ENCODE results near the gene TNRC6C.

The TNRC6C gene

DNA sequence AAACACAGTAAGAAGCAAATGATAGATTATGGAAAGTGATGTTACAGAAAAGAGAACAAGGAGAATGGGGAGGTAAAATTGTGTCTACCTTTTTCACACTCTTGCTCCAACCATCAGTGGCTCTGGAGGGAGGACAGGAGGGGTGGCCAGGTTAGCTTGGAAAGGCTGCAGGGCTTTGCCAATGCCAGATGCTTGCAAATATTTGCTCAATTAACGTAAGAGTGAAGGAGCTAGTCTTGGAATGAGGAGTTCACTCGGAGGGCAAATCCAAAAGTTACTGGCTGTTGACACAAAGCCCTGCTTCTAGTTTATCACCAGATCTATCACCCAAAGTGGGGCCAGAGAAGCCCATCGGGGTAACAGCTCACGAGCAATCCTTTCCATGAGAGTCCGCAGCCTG lies 7.4 kb upstream of the TNRC6C start:
- ATAC-seq (ENCODE audit: insufficient read depth, low read depth), result no peak
- TF ChIP-seq, protein P1, sequence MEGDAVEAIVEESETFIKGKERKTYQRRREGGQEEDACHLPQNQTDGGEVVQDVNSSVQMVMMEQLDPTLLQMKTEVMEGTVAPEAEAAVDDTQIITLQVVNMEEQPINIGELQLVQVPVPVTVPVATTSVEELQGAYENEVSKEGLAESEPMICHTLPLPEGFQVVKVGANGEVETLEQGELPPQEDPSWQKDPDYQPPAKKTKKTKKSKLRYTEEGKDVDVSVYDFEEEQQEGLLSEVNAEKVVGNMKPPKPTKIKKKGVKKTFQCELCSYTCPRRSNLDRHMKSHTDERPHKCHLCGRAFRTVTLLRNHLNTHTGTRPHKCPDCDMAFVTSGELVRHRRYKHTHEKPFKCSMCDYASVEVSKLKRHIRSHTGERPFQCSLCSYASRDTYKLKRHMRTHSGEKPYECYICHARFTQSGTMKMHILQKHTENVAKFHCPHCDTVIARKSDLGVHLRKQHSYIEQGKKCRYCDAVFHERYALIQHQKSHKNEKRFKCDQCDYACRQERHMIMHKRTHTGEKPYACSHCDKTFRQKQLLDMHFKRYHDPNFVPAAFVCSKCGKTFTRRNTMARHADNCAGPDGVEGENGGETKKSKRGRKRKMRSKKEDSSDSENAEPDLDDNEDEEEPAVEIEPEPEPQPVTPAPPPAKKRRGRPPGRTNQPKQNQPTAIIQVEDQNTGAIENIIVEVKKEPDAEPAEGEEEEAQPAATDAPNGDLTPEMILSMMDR (IDR thresholded peaks at IDR 0.05; ENCODE audit: borderline replicate concordance, extremely low read depth, low read length, poor library complexity, severe bottlenecking), result no peak
- TF ChIP-seq EZH2 (IDR thresholded peaks at IDR 0.05; ENCODE audit: borderline replicate concordance, low read depth, low read length, severe bottlenecking), result no peak

DNA sequence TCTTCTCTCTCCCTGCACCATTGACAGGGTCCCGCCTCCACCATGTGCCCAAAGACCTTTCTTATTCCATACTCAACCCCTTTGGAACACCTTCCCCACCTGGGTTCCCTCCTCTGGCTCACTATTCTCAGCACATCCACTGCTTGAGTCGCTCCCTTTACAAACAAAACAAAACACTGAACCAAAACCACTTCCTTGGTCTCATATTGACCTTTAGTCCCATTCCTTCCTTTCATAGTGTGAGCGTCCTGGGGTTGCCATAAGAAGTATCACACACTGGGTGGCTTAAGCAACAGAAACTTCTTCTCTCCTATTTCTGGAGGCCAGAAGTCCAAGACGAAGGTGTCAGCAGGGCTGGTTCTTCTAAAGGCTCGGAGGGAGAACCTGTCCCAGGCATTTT lies 6.1 kb upstream of the TNRC6C start:
- Histone ChIP-seq H3K36me3 (ENCODE audit: insufficient read depth, low read length) (no peaks in the 10 kb centered on the region), H4K20me1 (ENCODE audit: insufficient read depth, low read length) (peaks cover 2% of the 10 kb centered on the region; the same call in 1 of the 2 replicates), H2AFZ (ENCODE audit: low read depth, low read length) (no peak overlapping the region), H3K9me3 (ENCODE audit: insufficient read depth, low read length, severe bottlenecking) (no peaks in the 10 kb centered on the region), H3K79me2 (ENCODE audit: insufficient read depth, low read length) (no peaks in the 10 kb centered on the region), H3K27ac (ENCODE audit: low read length) (no peak overlapping the region), H3K4me2 (ENCODE audit: insufficient read depth, low read length) (no peak overlapping the region), H3K27me3 (ENCODE audit: insufficient read depth, low read length, poor library complexity) (peaks cover 57% of the 10 kb centered on the region), H3K4me3 (ENCODE audit: low read depth in 1 of 2, low read length in 2 of 2) (no peak overlapping the region), H3K4me1 (ENCODE audit: insufficient read depth, low read length) (peaks cover 11% of the 10 kb centered on the region), H3K9ac (ENCODE audit: low read depth, low read length) (no peak overlapping the region)
- DNase-seq (no peak), ATAC-seq (ENCODE audit: insufficient read depth, low read depth) (no peak)
- no peak for TF ChIP-seq EZH2 (IDR thresholded peaks at IDR 0.05; ENCODE audit: borderline replicate concordance, low read depth, low read length, severe bottlenecking)
- TF ChIP-seq, protein P1 (IDR thresholded peaks at IDR 0.05; ENCODE audit: borderline replicate concordance, extremely low read depth, low read length, poor library complexity, severe bottlenecking), result no peak

More for the DNA sequence above, 7.4 kb upstream of the TNRC6C start:
- Histone ChIP-seq H2AFZ (ENCODE audit: low read depth, low read length) (no peak overlapping the region), H3K9me3 (ENCODE audit: insufficient read depth, low read length, severe bottlenecking) (no peaks in the 10 kb centered on the region), H3K27me3 (ENCODE audit: insufficient read depth, low read length, poor library complexity) (peaks cover 50% of the 10 kb centered on the region), H3K4me3 (ENCODE audit: low read depth in 1 of 2, low read length in 2 of 2) (no peak overlapping the region), H3K4me1 (ENCODE audit: insufficient read depth, low read length) (no peaks in the 10 kb centered on the region), H3K4me2 (ENCODE audit: insufficient read depth, low read length) (no peak overlapping the region), H3K79me2 (ENCODE audit: insufficient read depth, low read length) (no peaks in the 10 kb centered on the region), H3K27ac (ENCODE audit: low read length) (no peak overlapping the region), H3K36me3 (ENCODE audit: insufficient read depth, low read length) (no peaks in the 10 kb centered on the region), H3K9ac (ENCODE audit: low read depth, low read length) (no peak overlapping the region), H4K20me1 (ENCODE audit: insufficient read depth, low read length) (peaks cover 2% of the 10 kb centered on the region; the same call in 1 of the 2 replicates)
- no peak for DNase-seq

DNA sequence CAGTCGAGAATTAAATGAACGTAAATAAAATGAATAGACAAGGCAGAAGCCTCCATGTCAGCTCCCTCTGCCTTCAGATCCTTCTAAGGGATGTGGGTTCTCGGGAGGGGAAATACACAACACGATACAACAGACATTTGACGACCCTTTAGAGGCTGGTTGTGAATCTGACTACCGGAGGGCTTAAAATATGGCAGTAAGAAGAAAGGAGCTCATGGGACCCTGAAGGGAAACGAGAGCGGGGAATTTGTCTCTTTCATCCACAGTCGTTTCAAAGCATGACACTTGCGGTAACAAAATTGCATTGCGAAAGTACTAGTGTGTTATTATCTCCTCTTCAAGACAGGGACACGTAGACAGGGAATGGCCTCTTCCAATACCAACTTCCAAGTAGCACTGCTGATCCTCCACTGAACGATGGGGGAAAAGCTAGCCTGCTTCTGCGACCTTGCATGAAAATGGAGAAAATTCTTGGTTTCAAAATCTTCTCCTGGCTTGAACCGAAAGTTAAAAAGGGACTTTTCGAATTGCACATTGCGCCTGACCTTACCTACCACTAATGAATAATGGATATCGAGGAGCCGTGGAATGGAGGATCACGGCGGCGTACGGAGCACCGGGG lies 1.2 kb upstream of the TNRC6C start:
- Histone ChIP-seq H3K4me1 (ENCODE audit: insufficient read depth, low read length) (peaks cover 44% of the 10 kb centered on the region), H3K27me3 (ENCODE audit: insufficient read depth, low read length, poor library complexity) (peaks cover 34% of the 10 kb centered on the region), H3K36me3 (ENCODE audit: insufficient read depth, low read length) (no peaks in the 10 kb centered on the region), H2AFZ (ENCODE audit: low read depth, low read length) (peak overlapping the region; percentile 52), H3K79me2 (ENCODE audit: insufficient read depth, low read length) (peaks cover 34% of the 10 kb centered on the region), H3K27ac (ENCODE audit: low read length) (peak overlapping the region; percentile 78), H3K9ac (ENCODE audit: low read depth, low read length) (peak overlapping the region; percentile 64), H3K9me3 (ENCODE audit: insufficient read depth, low read length, severe bottlenecking) (no peaks in the 10 kb centered on the region), H4K20me1 (ENCODE audit: insufficient read depth, low read length) (peaks cover 29% of the 10 kb centered on the region), H3K4me2 (ENCODE audit: insufficient read depth, low read length) (peak overlapping the region; percentile 87), H3K4me3 (ENCODE audit: low read depth in 1 of 2, low read length in 2 of 2) (peak overlapping the region; percentile 36 to 62; a peak in 3 of 4 replicates)
- no peak for TF ChIP-seq EZH2 (IDR thresholded peaks at IDR 0.05; ENCODE audit: borderline replicate concordance, low read depth, low read length, severe bottlenecking)
- peak; percentile 7; the same call in 1 of the 3 replicates for ATAC-seq (ENCODE audit: insufficient read depth, low read depth)
- peak; percentile 51 for DNase-seq

DNA sequence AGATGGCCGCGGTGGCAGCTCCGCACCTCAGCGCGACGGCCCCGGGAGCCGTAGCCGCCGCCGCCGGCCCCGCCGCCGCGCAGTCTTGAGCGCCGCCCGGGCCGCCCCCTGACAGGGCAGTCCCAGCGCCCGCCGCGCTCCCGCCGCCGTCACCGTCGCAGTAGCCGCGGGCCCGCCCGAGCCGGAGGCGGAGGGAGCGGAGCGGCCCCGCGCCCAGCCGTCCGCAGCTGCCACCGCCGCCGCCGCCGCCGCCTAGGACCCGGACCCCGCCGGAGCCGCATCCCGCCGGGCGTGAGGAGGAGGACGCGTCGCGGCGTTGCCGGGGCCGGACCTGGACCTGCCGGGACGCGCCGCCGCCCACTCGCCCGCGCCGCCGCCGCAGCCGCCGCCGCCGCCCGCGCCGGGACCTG lies 218 bp downstream of the TNRC6C start:
- DNase-seq, result no peak
- H3K9ac ChIP-seq (ENCODE audit: low read depth, low read length), result peak overlapping the region; percentile 72
- H3K36me3 ChIP-seq (ENCODE audit: insufficient read depth, low read length), result no peaks in the 10 kb centered on the region
- no peaks in the 10 kb centered on the region for H3K9me3 ChIP-seq (ENCODE audit: insufficient read depth, low read length, severe bottlenecking)
- H4K20me1 ChIP-seq (ENCODE audit: insufficient read depth, low read length), result peaks cover 35% of the 10 kb centered on the region
- no peak for TF ChIP-seq EZH2 (IDR thresholded peaks at IDR 0.05; ENCODE audit: borderline replicate concordance, low read depth, low read length, severe bottlenecking)
- TF ChIP-seq, protein P1 (IDR thresholded peaks at IDR 0.05; ENCODE audit: borderline replicate concordance, extremely low read depth, low read length, poor library complexity, severe bottlenecking), result no peak
- H3K79me2 ChIP-seq (ENCODE audit: insufficient read depth, low read length), result peaks cover 43% of the 10 kb centered on the region
- H3K4me1 ChIP-seq (ENCODE audit: insufficient read depth, low read length), result peaks cover 58% of the 10 kb centered on the region
- peak overlapping the region; percentile 40; the same call in 1 of the 2 replicates for H3K27ac ChIP-seq (ENCODE audit: low read length)
- H2AFZ ChIP-seq (ENCODE audit: low read depth, low read length), result no peak overlapping the region
- peak overlapping the region in 1 of 2 experiments; percentile 62; a peak in 2 of 4 replicates for H3K4me3 ChIP-seq (ENCODE audit: low read depth in 1 of 2, low read length in 2 of 2)
- no peak for ATAC-seq (ENCODE audit: insufficient read depth, low read depth)
- H3K4me2 ChIP-seq (ENCODE audit: insufficient read depth, low read length), result peak overlapping the region; percentile 87; the same call in 1 of the 2 replicates
- peaks cover 24% of the 10 kb centered on the region for H3K27me3 ChIP-seq (ENCODE audit: insufficient read depth, low read length, poor library complexity)
